HG03520 (cell line): ENCODE measurements around the gene PNMA8B.

Source experiments
- ATAC-seq: cut with Tn5 transposase; IDR thresholded peaks from one replicate; pipeline ENCODE4 v1.9.1; 2021; ENCODE audit warnings: mild to moderate bottlenecking, moderate library complexity; ENCODE audit not compliant: unreplicated experiment

The PNMA8B gene

DNA sequence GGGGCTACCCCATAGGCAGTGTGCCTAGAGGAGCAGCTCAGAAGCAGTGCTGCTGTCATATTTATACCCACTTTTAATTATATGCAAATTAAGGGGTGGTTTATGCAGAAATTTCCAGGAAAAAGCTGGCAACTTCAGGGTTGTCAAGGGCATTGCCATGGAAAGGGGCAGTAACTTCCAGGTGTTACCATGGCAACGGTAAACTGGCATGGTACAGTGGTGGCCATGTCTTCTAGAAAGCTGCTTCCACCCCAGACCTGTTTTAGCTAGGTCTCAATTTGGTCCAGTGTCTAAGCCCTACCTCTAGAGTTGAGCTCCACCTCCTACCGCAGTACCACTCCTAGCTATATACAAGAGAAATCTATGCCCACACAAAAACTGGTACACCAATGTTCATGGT is 35.6 kb downstream of the PNMA8B start:
- no peak for ATAC-seq

DNA sequence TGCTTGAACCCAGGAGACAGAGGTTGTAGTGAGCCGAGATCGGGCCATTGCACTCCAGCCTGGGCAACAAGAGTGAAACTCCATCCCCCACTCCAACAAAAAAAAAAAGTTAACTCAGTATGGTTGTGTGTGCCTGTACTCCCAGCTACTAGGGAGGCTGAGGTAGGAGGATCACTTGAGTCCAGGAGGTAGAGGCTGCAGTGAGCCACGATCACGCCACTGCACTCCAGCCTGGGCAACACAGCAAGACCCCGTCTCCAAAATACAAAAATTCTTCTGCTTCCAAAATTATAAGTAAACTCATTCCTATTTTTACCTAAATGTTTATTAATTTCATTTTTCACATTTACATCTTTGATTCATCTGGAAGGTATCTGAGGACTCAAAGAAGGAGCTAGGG is 38.7 kb downstream of the PNMA8B start:
- ATAC-seq: no peak

DNA sequence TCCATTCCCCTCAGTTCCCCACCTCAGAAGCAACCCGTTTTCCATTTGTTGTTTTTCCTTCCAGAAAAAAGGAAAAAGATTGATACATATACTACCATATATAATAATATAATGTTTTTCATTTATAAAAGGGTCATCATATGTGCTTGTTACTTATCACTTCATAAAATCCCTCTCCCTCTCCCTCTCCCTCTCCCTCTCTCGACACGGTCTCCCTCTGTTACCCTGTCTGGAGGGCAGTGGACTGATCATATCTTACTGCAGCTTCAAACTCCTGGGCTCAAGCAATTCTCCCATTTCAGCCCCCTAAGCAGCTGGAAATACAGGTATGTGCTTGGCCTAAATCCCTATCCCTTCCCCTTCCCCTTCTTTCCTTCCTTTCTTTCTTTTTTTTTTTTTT is 41.4 kb downstream of the PNMA8B start:
- no peak for ATAC-seq

GRCh38 chr19:46453661-46454060 is 42.0 kb downstream of the PNMA8B start:
- no peak for ATAC-seq

DNA sequence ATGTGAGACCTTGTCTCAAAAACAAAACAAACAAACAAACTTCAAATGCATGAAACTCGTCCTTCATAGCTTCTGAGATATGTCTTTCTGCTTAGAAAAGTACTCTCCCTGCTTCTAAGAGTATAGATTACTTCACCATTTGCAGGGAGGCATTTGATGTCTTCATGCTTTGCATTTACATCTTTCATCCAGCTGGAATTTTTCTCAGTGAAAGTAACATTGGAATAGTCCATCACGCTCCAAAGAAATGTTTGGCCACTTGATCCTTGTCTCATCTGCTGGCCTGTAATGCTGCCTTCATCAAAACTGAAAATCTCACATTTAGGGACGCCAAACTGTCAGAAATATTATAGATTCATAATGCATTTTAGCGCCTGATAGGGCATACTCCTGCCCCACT is 43.5 kb downstream of the PNMA8B start:
- ATAC-seq: no peak

DNA sequence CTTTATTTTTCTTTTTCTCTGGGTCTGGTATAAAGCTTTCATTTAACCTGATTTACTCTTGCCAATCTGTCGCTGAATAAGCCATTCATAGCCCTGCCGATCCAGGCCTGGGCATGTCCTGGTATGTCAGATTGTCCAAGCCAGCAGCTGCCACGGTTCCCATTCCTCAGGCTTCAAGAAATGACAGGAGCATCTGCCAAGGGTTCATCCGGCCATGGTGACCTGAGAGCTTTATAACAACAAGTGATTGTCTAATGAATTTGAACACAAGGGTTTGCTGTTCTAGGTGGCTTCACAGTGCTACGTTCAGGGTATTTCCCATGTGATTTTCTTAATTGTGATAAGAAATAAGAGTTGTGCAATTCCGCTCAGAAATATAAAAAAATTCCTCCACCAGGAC is 44.3 kb downstream of the PNMA8B start:
- no peak for ATAC-seq

DNA sequence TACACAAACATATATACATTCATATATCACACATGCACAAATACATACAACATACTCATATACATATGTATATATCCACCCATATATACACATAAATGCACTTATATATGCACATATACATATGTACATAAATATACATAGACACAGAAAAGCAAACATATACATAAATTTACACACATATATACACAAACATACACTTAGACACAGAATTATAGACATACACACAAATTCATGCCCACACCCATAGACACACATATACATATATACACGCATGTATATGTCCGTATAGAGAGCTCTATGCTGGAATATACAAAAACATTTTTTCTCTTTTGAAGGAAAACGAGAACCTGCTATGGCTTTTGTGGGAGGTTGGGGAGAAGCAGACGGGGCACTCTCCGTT is 44.9 kb downstream of the PNMA8B start:
- no peak for ATAC-seq

GRCh38 chr19:46449228-46449627 is 46.4 kb downstream of the PNMA8B start:
- no peak for ATAC-seq

- no peak for ATAC-seq
Measured at GRCh38 chr19:46448601-46449000, 47.1 kb downstream of the PNMA8B start.

- ATAC-seq: no peak
Measured at GRCh38 chr19:46447824-46448223, 47.8 kb downstream of the PNMA8B start.

GRCh38 chr19:46447006-46447405 is 48.7 kb downstream of the PNMA8B start:
- no peak for ATAC-seq

DNA sequence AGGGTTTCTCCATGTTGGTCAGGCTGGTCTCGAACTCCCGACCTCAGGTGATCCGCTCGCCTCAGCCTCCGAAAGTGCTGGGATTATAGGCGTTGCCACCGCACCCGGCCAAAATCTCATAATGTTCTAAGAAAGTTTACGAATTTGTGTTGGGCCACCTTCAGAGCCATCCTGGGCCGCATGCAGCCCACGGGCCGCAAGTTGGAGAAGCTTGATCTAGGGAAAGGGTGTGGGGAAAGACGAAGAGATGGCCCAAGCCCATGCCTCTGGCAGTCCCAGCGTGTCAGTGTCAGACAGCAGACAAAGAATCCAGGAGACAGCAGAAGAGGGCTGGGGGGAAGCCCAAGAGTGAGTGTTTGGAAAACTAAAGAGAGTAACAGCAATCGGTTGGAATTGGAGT is 49.6 kb downstream of the PNMA8B start:
- ATAC-seq: no peak

- ATAC-seq: no peak
Measured at GRCh38 chr19:46442808-46443450, 52.7 kb downstream of the PNMA8B start.

DNA sequence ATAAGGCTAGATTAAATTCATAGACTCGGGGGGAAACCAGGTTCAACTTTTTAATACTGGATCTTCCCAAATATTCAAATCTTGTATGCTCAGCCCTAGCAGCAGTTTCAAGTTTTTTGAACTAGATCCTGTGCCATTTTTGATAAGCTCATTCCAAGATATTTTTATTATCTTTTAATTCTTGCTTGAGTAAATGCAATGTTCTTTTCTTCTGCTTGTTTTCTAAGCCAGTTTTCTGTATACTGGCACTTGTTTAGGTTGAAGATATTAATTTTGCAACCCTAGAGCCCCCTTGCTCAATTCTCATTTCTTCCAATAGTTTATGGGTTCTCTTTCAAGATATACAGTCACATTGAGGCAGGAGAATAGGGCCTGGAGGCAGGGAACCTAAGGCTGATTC is 53.8 kb downstream of the PNMA8B start:
- no peak for ATAC-seq
